DMS53 (cell line): ENCODE results near the gene METTL9.
"Not testable (repeated sequence)": the region's sequence is repeated elsewhere in the genome, so short reads cannot be mapped to it uniquely, and the experiment has no call there.

Experiments
- DNase-seq: peaks from one replicate; lab custom pipeline; 2025; lab: John Stamatoyannopoulos, UW

The METTL9 gene

GRCh38 chr16:21663889-21664647, 64.7 kb downstream of the METTL9 start, which contains the start of gene OTOA:
Gene OTOA (plus strand): TSS chr16:21663968. CDS start chr16:21678515, 14,547 bp downstream.
- peak; percentile 41 for DNase-seq

DNA sequence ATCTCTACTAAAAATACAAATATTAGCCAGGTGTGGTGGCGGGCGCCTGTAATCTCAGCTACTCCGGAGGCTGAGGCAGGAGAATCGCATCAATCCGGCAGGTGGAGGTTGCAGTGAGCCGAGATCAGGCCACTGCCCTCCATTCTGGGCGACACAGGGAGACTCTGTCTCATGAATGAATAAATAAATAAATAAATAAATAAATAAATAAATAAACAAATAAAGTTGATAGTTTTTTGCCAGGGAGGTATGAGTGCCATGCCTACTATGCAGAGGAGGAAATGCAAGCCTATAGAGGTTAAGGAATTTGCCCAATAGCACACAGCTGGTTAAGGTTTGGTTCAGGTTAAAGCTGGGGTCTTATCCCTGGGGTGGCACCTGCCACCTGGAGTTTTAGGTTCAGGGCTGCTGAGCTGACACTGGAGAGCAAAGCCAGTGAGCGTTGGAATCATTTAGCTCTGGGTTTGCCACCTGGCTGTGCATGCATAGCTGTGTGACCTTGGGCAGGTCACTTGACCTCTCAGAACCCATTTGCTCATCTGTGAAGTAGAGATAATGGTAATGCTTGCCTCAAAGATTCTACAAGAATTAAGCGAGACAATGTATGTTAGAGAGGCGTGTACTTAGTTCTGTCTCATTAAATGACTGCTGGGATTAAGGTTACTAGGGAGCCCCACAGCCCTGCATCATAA, 65.6 kb downstream of the METTL9 start:
- no peak for DNase-seq

DNA sequence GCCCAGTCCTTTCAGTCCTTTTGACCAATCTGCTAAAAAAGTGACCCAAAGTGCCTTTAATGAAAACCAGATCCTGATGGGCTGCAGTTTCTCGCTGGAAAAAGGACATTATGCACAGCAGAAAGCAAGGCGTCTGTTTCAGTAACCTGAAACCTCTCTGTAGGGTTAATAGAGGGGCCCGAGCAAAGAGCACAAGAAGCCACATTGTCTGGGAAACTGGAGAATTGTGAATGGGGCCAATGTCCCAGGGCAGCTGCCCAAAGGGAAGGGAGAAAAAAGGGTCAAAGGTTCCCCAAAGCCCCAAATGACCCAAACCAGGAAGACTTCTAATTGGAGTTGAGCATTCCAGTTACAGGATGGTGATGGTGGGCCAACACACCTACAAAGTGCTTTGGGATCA, 67.4 kb downstream of the METTL9 start:
- DNase-seq, result no peak

DNA sequence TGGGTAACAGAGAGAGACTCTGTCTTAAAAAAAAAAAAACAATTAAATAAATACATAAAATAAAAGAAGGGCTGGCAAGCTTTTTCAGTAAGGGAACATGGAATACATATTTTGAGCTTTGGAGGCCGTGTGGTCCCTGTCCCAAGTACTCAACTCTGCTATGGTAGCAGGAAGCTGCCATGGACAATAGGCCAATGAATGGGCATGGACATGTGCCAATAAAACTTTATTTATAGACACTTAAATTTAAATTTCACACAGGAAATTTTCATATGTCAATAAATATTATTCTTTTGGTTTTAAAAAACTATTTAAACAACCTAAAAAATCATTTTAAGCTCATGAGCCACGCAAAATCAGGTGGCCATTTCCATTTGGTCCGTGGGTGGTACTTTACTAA, 68.2 kb downstream of the METTL9 start:
- DNase-seq, result no peak

DNA sequence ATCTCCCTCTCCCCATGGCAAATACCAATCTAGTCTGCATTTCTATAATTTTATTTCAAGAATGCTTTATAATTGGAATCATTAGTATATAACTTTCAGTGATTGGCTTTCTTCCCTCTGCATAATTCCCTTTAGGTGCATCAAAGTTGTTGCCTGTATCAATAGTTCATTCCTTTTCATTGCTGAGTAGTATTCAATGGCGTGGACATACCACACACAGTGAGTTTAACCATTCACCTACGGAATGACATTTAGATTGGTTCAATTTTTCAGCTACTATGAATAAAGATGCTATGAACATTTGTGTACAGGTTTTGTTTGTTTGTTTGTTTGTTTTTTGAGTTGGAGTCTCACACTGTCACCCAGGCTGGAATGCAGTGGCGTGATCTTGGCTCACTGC, 74.1 kb downstream of the METTL9 start:
- no peak for DNase-seq

DNA sequence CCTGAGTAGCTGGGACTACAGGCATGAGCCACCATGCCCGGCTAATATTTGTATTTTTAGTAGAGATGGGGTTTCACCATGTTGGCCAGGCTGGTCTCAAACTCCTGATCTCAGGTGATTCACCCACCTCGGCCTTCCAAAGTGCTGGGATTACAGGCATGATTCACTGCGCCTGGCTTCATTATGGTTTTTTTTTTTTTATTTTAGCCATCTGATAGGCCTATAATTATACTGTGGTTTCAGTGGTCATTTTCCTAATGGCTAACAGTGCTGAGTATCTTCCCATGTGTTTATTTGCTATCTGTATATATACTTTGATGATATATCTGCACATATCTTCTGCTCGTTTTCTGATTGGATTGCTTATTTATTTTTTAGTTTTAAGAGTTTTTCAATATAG, 75.1 kb downstream of the METTL9 start:
- not testable (repeated sequence) for DNase-seq

- not testable (repeated sequence) for DNase-seq
These were observed 81.3 kb downstream of the METTL9 start for GRCh38 chr16:21680714-21681113.

DNA sequence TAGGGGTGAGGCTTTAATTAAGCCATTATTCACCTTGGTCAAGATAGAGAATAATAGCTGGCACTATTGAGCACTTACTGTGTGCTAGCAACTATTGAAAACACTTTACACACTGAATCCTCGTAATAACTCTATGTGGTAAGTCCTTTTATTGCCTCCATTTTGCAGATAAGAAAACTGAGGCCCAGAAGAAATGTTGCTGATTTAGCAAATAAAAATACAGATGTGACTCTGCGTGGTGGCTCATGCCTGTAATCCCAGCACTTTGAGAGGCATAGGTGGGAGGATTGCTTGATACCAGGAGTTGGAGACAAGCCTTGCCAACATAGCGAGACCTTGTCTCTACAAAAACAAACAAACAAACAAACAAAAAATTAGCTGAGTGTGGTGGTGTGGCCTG, 83.8 kb downstream of the METTL9 start:
- DNase-seq, result no peak

GRCh38 chr16:21684199-21684598, 84.8 kb downstream of the METTL9 start:
- DNase-seq, result peak; percentile 43

DNA sequence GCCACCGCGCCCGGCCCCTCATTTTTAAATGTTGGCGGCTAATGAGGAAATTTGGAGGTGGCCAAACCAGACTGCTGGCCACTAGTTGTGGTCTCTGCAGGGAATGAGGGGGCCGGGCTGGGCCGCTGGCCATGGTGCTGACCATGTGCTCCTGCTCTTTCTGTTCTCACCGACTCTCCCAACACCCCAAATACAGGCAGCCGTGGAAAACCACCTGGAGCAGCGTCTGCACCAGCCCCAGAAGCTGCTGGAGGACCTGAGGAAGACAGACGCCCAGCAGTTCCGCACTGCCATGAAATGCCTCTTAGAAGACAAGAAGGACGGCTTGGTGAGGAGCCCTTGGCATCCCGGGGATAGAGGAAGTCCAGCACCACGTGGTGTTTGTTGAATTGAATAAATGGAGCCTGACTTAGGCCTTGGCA, 85.7 kb downstream of the METTL9 start:
- DNase-seq, result peak; percentile 9

- DNase-seq, result no peak
These were observed 89.7 kb downstream of the METTL9 start for GRCh38 chr16:21689107-21689506.

DNA sequence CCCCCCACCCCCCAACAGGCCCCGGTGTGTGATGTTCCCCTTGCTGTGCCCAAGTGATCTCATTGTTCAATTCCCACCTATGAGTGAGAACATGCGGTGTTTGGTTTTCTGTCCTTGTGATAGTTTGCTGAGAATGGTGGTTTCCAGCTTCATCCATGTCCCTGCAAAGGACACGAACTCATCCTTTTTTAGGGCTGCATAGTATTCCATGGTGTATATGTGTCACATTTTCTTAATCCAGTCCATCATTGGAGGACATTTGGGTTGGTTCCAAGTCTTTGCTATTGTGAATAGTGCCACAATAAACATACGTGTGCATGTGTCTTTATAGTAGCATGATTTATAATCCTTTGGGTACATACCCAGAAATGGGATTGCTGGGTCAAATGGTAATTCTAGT, 91.6 kb downstream of the METTL9 start:
- DNase-seq, result not testable (repeated sequence)

DNA sequence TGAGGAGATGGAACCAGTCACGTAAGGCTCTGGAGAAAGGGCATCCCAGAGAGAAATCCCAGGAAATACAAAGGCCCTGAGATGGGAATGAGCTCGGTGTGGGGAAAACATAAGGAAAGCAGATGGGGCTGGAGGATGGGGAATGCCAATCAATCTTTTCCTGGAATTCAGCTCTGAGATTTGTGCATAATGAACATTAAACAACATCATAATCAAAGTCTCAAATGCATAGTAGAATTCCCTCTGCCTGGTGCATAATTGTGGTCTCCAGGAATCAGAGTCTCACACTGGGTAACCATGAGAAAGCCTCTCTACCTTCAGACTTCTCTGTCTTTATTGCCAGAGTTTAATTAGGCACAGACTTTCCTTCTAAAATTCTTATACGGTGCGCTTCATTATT, 95.2 kb downstream of the METTL9 start:
- DNase-seq, result no peak

- DNase-seq, result no peak
These were observed 97.7 kb downstream of the METTL9 start for GRCh38 chr16:21697032-21697431.

GRCh38 chr16:21698169-21699032, 99.0 kb downstream of the METTL9 start:
- no peak for DNase-seq

DNA sequence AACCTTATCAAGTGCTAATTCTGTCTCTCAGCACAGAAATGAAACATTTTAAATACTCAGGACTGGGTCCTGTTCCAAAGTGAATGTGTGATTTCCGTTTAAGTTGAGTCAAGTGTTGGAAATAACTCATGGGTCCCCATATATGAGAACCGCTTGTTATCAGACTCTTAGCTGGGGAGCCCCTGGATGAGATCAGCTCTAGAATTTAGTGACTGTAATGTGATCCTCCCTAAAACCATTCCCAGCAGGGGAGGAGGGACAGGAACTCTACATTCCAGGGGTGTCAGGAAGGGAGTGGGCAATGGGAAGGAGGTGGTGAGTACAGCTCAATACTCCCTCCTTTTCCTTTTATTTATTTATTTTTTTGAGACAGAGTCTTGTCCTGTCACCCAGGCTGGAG, 101.9 kb downstream of the METTL9 start:
- DNase-seq, result no peak

DNA sequence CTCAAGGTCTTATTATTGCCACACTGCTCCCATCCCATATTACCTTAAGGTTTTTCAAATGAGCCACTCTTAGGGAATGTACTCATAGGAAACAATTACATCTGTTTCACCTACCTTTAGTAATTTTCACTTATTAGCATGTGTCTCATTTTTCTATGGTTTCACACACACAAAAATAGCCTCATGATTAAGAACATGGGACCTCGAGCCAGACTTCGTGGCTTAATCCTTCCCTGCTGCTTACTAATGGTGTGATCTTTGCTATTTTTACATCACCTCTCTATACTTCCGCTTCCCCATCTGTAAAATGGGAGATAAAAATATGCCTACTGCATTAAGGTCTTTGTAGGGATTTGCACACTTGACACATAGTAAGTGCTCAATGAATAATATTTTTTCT, 102.9 kb downstream of the METTL9 start:
- no peak for DNase-seq

DNA sequence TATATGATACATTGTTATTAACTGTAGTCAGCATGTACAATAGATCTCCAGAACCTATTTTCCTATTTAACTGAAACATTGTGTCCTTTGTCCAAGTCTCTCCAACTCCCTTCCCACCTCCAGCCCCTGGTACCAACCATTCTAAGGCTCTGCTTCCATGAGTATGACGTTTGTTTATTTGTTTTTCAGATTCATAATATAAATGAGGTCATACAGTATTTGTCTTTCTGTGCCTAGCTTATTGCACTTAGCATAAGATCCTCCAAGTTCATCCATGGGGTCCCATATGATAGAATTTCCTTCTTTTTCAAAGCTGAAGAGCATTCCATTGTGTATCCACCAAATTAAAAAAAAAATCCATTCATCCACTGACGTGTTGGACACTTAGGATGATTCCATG, 103.8 kb downstream of the METTL9 start:
- DNase-seq, result peak; percentile 13

DNA sequence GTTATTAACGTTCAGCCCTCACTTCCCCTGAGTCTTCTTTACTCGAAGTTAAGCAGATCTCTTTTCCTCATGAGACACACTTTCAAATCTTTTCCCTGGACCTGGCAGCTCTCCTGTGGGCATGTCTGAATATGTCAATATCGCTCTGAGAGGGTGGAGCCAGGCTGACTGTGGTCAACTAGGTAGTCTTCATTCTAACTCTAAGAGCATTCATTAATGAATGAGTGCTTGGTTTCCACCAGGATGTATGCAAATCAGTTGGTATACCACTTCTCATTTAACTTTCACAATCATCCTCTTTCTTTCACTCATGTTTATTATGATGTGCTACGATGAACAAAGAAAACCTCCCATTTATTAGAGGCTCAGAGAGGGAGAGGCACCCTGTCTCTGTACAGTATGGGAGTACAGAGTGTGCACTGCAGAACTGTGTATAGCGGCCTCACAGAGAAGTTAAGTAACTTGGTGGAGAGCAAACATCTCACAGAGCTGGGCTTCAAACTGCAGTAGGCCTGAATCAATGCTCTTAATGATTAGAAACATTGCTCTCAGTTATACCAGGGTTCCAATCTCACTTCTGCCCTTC, 104.3 kb downstream of the METTL9 start:
- no peak for DNase-seq

DNA sequence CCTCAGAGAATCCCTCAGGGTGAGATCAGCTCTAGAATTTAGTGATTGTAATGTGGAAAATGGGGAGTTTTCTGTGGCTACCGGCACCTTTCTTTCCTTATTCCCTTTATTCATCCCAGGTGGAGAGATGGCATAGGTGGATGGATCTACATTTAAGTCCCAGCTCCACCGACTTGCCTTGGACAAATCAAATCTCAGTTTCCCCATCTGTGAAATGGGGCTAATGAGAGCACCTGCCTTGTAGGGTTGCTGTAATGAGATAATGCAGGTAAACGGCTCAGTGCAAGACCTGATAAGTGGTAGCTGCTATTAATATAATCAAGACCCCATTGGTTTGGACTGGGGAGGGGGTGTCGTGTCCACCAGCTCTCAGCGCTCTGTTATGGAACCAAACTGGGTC, 104.9 kb downstream of the METTL9 start:
- DNase-seq, result no peak

DNA sequence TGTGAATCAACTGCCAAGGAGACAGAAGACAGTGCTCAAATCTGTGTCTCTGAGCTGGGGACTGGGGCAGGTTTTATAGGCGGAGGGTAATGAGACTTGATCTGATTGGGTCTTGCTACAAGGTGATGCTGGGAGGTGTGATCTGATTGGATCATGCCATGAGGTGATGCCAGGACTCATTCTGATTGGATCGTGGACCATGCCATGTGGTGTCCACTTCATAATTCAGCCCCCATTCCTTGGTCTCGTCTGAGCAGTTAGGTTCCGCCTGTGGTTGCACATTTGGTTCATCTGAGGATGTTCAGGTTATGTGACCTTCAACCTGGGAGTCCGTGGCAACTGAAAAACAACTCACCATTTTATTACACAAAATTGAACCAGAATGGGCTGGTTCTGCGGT, 105.4 kb downstream of the METTL9 start:
- peak; percentile 7 for DNase-seq
